HG03521 (cell line): ENCODE results near the gene COL23A1.
"Not testable (repeated sequence)": the region's sequence is repeated elsewhere in the genome, so short reads cannot be mapped to it uniquely, and the experiment has no call there.

Source experiments
- ATAC-seq: cut with Tn5 transposase; IDR thresholded peaks from one replicate; pipeline ENCODE4 v1.9.1; 2021; ENCODE audit warnings: mild to moderate bottlenecking, moderate library complexity; ENCODE audit not compliant: unreplicated experiment

COL23A1 gene

DNA sequence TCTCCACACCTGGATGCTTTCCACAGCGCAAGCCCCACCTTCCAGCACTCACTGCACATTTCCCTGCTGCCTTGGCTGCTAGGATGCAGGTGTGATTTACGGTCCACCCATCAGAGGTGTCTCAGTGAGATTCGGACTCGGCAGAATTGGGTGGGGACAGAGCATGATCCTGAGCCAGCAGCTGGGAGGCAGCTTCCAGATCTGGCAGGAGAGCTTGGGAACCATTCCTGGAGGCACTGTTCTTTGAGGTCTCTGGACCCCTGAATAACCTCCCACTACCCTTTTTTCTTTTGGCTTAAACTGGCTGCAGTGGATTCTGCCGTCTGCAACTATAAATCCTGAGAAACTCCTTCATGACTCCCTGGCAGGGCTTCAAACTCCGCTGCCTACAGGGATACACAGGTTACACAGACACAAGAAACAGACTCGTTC is 258.0 kb downstream of the COL23A1 start:
- no peak for ATAC-seq

GRCh38 chr5:178331491-178331996 is 258.6 kb downstream of the COL23A1 start:
- ATAC-seq = no peak

DNA sequence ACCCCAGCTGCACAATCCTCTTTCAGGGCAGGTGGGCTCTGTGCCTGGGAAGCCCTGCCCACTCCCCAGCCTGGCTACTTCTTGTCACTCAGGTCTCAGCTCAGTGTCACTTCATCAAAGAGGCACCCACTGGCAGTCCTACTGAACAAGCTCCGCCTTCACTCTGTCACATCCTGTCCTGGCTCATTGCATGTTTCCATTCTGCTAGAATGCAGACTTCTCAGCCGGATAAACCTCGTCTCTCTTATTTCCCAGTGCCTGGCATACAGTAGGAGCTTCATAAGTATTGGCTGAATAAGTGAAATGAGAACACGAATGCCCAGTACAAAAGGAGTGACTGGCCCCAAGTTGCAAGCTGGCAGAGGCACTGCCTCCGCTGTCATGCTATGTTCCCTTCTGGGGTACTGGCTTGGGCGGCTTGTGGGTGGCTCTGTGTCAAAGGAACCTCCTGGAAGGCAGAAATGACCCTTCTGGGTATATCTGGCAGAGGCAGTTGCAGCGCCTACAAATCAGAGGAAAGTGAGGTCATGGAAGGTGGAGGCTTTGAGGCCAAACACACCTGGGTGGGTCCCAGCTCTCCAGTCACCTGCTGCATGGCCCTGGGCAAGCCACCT is 259.3 kb downstream of the COL23A1 start:
- ATAC-seq = no peak

GRCh38 chr5:178328826-178329730 is 261.1 kb downstream of the COL23A1 start:
- no peak for ATAC-seq

- no peak for ATAC-seq
Measured at GRCh38 chr5:178327931-178328711, 262.1 kb downstream of the COL23A1 start.

- ATAC-seq = no peak
Measured at GRCh38 chr5:178327446-178327845, 262.7 kb downstream of the COL23A1 start.

DNA sequence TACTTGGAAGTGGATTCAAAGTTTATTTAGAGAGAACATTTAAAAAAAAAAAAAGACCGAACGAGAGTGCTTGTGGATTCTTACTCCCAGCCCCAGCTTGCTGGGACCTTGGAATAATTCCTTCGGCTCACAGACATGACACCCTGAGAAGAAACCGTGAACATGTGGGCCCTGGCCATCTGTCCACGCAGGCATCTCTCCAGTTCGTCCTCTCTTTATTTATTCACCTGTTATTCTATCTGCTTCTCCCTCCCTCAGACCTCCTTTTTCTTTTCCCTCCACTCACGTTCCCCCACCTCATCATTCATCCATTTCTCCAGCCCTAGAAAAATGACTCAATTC is 263.8 kb downstream of the COL23A1 start:
- no peak for ATAC-seq

- ATAC-seq = no peak
Measured at GRCh38 chr5:178325679-178326373, 264.4 kb downstream of the COL23A1 start.

- ATAC-seq = no peak
Measured at GRCh38 chr5:178325311-178325678, 264.9 kb downstream of the COL23A1 start.

GRCh38 chr5:178324481-178325310 is 265.5 kb downstream of the COL23A1 start:
- no peak for ATAC-seq

DNA sequence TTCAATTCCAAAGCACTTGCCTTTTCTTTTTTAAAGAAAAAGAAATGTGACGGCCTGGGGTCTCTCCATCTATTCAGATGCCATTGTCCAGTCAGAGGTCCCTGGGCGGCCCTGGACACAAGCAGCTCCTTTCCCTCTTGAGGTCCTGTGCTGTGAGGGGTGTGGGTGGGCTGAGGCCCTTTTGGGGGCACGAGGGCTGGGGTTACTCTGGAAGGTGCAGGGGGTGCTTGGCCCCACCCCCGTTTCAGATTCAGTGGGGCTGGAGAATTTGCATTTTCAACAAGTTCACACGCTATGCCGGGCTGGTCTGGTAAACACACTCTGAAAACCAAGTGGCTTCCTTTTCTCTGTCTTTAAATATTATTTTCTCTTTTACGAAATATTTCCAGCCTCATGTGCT is 266.2 kb downstream of the COL23A1 start:
- no peak for ATAC-seq

- no peak for ATAC-seq
Measured at GRCh38 chr5:178323541-178323865, 266.7 kb downstream of the COL23A1 start.

DNA sequence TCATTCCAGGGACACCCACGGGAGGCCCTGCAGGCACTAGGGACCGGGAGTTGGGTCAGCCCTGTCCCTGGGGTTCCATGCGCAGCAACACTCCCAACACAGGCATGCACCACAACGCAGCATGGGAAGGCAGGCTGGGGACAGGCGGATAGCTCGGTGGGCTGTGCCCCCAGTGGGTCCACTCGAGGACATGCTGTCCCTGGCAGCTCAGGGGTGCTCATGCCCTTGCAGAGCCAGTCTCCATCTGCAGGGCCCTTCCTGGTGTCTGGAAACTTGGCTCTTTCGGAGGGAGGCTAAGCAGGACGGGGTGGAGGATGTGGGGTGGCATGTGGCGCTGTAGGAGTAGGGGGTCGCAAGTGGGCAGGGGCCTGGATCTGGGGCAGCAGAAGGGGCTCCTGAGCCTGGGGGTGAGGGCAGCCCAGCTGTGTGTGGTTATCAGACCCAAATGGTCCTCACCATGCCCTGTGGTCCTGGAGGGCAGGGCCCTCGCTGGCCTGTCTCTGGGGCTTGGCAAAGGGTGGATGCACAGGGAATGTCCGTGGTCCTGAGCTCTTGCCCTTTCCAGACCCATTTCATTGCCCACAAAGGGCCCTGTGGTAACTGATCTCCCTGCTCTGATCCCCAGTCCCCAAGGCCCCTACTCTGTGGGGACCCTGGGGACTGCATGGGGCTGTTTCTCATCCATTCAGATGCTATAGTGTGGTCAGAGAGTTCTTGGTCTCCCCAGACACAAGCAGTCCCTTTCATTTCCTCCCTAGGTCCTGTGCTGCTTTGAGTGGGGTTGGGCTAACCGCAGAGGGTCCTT is 267.3 kb downstream of the COL23A1 start:
- no peak for ATAC-seq

GRCh38 chr5:178320281-178320855 is 269.8 kb downstream of the COL23A1 start:
- ATAC-seq = no peak

DNA sequence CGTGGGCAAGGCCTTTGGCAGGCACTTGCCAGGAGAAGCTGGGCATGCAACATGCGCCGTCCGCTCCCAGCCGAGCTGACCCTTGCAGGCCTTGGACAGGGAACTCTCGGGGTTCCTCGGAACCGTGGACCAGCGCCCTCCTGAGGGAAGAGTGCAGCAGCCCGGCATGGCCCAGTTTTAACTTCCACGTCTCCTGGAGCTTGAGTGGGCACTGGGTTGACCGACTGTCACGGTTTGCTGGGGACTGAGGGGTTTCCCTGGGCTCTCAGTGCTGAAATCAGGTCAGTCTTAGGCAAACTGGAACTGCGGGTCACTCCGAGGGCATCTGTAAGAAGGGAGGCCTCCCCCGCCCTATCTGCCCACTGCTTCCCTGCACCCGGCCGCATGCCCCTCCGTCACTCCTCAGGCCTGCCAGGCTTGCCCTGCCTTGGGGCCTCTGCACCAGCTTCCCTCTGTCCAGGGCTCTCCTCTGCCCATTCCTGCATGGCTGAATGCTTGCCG is 270.6 kb downstream of the COL23A1 start:
- no peak for ATAC-seq

DNA sequence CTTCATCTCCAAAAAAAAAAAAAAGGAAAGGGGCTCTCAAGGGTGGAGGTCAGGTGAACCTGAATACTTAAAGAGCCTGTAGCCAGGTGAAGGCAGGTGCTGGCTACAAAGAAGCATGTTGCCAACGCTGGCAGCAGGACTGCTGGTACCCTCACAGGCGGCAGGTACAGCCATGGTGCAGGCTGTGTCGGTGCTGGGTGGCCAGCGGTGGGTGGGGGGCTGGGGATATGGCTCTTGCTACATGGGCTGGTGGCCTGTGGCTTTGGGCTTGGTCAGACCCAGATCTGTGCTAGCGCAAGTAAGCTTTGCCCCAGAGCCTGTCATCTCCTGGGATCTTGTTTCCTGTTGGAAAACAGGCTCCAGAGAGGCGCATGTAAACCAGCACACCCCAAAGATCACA is 271.3 kb downstream of the COL23A1 start:
- ATAC-seq = no peak

DNA sequence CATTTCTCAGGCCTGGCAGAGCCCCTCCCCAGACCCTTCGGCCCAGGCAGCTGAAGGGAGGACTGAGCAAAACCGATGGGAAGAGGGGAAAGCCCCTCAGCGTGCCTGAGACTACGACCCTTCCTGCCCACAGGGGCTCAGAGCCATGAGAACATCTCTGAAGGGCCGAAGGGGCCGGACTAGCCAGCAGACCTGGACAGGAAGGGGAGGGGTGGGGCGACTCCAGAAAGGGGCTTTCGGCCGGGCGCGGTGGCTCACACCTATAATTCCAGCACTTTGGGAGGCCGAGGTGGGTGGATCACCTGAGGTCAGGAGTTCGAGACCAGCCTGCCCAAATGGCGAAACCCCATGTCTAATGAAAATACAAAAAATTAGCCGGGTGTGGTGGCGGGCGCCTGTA is 271.8 kb downstream of the COL23A1 start:
- ATAC-seq = no peak

DNA sequence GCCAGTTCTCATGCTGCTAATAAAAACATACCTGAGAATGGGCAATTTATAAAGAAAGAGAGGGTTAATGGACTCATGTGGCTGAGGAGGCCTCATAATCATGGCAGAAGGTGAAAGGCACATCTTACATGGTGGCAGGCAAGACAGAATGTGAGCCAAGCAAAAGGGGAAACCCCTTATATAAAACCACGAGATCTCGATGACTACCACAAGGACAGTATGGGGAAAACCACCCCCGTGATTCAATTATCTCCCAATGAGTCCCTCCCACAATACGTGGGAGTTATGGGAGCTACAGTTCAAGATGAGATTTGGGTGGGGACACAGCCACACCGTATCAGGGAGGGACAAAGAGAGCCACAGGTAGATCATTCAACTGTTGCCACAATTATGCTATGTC is 272.5 kb downstream of the COL23A1 start:
- not testable (repeated sequence) for ATAC-seq
